OCI-LY7 (cell line): ENCODE data around the gene FOXN3.

ENCODE experiments used
- CTCF ChIP-seq: fragments of 200-600 bp; sonication (generic); conservative IDR thresholded peaks from 2 replicates; pipeline ENCODE4 v1.5.1; 2014; ENCODE audit warnings: mild to moderate bottlenecking, antibody characterized with exemption, low read length, moderate library complexity, mixed read lengths
- EZH2phosphoT487 ChIP-seq: fragments of 200-600 bp; sonication (generic); IDR thresholded peaks from 2 replicates; pipeline ENCODE4 v1.6.1; 2018; ENCODE audit warnings: low read depth, borderline replicate concordance, mild to moderate bottlenecking, mixed run types, antibody characterized with exemption, low read length, moderate library complexity, mixed read lengths

- TF ChIP-seq CTCF (no peak), EZH2phosphoT487 (no peak)
These were observed 254.4 kb downstream of the FOXN3 start for GRCh38 chr14:89162586-89162985.
